ENCODE results near the gene MTRR.

GRCh38 chr5:7857926-7858632 lies 10.9 kb upstream of the MTRR start:
- TF ChIP-seq EZH2 (IDR thresholded peaks at IDR 0.05; ENCODE audit: borderline replicate concordance) = no peak
- TF ChIP-seq, protein P1, sequence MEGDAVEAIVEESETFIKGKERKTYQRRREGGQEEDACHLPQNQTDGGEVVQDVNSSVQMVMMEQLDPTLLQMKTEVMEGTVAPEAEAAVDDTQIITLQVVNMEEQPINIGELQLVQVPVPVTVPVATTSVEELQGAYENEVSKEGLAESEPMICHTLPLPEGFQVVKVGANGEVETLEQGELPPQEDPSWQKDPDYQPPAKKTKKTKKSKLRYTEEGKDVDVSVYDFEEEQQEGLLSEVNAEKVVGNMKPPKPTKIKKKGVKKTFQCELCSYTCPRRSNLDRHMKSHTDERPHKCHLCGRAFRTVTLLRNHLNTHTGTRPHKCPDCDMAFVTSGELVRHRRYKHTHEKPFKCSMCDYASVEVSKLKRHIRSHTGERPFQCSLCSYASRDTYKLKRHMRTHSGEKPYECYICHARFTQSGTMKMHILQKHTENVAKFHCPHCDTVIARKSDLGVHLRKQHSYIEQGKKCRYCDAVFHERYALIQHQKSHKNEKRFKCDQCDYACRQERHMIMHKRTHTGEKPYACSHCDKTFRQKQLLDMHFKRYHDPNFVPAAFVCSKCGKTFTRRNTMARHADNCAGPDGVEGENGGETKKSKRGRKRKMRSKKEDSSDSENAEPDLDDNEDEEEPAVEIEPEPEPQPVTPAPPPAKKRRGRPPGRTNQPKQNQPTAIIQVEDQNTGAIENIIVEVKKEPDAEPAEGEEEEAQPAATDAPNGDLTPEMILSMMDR (IDR thresholded peaks at IDR 0.05; ENCODE audit: poor library complexity) = no peak
- no peak for TF ChIP-seq EZH2phosphoT487 (IDR thresholded peaks at IDR 0.05; ENCODE audit: low read depth, severe bottlenecking, unreplicated experiment)

All from hepatocyte (in vitro differentiated cells).